NCI-H82 (cell line): ENCODE results near the gene GFM1.
"Not testable (repeated sequence)": the region's sequence is repeated elsewhere in the genome, so short reads cannot be mapped to it uniquely, and the experiment has no call there.

Source experiments
- DNase-seq: peaks from one replicate; lab custom pipeline; 2025; lab: John Stamatoyannopoulos, UW

Gene GFM1

GRCh38 chr3:158678687-158679086, 34.4 kb downstream of the GFM1 start:
- DNase-seq = no peak

- DNase-seq = no peak
These were observed 35.2 kb downstream of the GFM1 start for GRCh38 chr3:158679547-158680000.

GRCh38 chr3:158680861-158681260, 36.5 kb downstream of the GFM1 start:
- no peak for DNase-seq

DNA sequence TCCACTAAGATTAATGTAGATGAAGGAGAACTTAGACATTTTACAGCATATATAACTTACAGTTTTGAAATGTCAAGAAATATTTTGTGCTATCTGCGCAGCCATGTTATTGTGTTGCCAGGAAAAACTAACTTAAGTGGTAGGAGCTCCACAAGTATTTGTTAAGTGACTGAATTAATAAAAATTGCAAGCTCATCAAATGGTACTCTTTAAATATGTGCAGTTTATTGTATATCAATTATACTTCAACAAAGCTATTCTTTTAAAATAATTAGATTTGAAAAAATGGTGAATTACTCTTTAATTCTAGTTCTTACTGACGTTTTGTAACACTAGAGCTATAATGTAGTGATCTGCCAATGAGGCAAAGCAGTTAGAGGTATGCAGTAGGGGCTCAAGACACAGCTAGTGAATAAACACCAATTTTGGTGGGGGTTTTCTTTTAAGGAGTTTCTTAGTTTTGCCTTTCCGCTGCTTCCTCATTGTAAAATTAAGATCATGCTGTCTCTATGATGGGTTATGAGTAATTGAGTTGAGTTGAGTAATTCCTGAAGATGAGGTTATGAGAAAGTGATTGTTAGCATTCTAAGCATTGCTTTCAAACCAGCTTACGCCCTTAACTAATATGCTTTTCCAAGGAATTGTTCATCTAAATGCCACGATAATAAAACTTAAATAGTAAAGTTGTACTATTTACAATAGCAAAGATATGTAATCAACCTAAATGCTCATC, 39.1 kb downstream of the GFM1 start:
- DNase-seq = no peak

DNA sequence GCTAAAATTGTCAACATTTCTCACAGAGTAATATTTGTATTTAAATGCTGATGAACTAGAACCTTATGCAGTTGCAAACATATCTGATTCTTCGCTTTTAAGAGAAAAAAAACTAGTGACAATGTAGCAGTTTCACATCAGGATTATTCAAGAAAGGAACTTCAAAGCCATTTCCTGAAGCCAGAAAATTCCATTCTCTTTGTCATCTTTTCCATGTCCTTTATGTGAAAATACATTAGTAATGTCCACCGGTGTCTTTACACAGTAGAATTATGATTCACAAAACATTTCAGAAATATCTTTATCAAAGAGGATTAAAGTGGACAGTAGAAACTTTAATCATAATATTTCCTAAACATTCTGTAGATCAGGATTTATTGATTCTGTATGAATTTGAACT, 40.8 kb downstream of the GFM1 start:
- no peak for DNase-seq

DNA sequence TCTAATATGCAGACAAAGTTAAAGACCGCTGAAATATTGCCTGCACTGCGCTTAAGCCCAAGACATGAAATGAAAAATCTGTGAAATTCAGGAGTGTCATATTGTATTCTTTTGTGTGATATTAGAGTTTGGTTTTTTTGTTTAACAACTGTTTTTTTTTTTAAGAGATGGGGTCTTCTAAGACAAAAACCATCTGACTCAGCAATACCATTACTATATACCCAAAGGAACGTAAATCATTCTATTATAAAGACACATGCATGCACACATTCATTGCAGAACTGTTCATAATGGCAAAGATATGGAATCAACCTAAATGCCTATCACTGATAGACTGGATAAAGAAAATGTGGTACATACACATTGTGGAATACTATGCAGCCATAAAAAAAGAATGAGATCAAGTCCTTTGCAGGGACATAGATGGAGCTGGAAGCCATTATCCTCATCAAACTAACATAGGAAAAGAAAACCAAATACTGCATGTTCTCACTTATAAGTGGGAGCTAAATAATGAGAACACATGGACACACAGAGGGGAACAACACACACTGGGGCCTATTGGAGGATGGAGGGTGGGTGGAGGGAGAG, 49.6 kb downstream of the GFM1 start:
- DNase-seq = not testable (repeated sequence)

- no peak for DNase-seq
These were observed 52.3 kb downstream of the GFM1 start for GRCh38 chr3:158696618-158697017.

DNA sequence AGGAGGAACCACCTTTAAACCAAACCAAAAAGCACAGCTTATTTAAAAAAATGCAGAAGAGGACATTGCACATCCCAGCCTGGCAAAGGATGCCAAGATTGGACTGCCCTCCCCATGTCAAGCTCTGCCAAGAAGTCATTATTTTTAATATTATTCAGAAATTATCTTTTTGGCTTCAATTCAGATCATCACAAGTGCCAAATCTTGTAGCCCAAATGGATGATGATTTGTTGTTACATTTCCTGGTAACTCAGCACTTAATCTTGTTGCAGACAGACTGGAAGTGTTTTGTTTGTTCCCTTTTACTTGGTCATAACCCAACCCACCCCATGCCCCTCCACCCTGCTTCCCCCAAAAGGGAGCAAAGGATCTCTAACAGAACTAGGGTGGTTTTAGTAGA, 56.2 kb downstream of the GFM1 start:
- no peak for DNase-seq

GRCh38 chr3:158701420-158702065, 57.2 kb downstream of the GFM1 start:
- no peak for DNase-seq

GRCh38 chr3:158702815-158703481, 58.6 kb downstream of the GFM1 start:
- DNase-seq = no peak

- DNase-seq = no peak
These were observed 59.2 kb downstream of the GFM1 start for GRCh38 chr3:158703566-158703965.

DNA sequence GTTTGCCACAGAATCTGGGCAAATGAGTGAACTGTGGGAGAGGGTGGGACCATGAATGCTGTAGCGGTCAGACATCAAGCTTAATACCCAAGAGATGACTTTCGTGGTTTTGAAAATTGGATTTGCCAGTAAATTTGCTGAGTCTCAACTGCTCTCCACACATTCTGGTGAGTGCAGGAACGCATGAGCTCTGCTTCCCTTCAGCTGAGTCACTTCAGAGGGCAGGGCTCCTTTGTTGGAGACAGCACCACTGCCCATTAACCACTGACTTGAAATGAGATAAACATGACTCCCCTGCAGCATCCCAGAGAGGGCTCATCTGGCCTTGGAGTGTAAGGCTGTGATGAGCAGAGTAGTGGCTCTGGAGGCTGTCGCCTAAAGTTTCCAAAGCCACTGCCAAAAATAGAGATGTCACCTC, 65.3 kb downstream of the GFM1 start:
- DNase-seq = peak; percentile 20

DNA sequence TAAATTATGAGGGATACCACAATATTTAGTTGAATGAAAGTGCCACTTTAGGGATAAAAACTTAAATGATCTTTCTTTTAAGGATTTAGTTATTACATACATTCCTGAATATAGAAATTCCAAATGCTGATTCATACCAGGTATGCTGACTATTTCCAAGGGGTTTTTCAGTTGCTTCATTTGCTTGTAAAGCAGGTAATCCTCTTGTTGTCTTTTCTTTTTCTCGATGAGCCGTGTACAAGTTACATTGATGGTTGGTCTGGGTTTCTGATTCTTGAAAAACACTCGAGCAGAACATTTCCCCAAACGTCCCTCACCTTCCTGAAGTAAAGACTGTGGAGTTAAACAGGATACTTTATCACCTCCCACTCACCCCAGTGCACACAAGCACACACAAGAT, 66.3 kb downstream of the GFM1 start:
- no peak for DNase-seq

GRCh38 chr3:158711886-158712285, 67.6 kb downstream of the GFM1 start:
- DNase-seq = no peak

- DNase-seq = no peak
These were observed 68.1 kb downstream of the GFM1 start for GRCh38 chr3:158712443-158712842.

DNA sequence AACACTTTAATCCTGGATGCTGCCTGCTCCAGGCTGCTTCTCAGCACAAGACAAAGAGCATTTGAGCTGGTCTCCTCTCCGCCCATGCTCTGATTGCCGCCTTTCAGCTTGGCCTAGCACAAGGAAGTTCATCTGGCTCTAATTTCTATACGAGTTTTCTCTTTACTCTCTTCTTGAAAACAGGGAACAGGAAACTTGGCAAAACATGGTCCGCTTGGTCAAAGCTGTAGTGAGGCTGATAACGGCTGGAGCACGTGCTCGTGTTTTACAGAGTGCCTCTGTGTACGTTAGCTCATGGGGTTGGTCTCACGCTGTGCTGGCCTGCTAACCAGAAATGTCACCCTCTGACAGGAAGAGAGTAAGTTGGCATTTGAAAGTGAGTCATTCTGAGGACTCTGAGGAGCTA, 68.8 kb downstream of the GFM1 start:
- DNase-seq = no peak

- no peak for DNase-seq
These were observed 73.2 kb downstream of the GFM1 start for GRCh38 chr3:158717576-158717975.

GRCh38 chr3:158718490-158719170, 74.3 kb downstream of the GFM1 start:
- peak; percentile 32 for DNase-seq

DNA sequence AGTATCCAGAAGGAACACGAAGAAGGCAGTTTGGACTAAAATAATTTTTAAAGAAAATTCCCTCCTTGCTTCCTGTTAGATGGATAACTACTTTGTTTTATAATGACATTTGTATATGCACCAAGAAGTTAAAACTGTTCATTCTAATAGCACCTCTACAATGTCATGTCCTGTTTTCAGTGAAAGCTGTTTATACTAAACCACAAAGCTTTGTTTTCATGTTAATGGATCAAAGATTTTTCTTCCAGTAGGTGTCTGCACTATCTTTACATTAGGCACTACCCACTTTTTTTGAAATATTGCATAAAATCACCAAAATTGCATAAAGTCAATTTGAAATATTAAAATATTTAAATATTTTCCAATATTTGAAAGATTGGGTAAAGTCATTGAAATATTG, 77.8 kb downstream of the GFM1 start:
- no peak for DNase-seq

GRCh38 chr3:158723991-158724390, 79.7 kb downstream of the GFM1 start:
- no peak for DNase-seq

DNA sequence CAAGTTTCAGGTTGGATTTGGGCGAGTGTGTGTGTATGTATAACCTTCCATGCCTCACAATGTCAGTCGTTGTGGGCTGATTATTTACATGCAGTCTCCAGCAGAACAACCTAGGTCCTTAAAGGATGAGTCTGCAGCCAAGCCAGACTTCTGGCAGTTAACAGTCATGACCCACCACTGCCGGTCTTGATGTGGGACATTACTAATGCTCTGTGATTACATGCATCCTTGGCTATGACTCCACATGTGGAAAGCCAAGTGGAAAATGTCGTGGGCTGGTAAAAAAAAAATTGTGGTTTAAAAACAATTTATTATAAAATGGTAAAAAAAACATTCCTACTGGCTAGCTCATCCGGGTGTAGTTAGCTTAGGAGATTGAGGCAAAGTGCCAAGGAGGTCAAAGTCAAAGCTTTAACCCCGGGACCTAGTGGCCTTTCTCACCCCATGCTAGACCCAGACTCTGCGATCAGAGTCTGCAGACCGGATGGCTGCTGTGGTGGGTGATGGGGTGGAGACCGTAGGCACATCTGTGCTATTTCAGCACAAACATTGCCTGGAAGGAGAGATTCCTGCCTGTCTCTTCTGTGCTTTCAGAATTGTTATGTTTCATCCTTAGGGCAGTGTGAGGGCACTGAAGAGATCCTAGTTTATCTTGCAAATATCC, 81.2 kb downstream of the GFM1 start:
- DNase-seq = no peak
